Esophagus muscularis mucosa (tissue), 4 donors: ENCODE results near the gene QRFPR. TPM values are rescaled to one million over a fixed set of nuclear protein-coding genes. Genes with fewer than 3 reads are reported as not detected.

Experiments
- DNase-seq: peaks from one replicate; pipeline ENCODE4 v3.0.0-alpha.2; 2017; ENCODE audit errors: extremely low spot score
- H3K27ac ChIP-seq, 4 donors: fragments of 200-600 bp; sonication (generic); replicated peaks in 1 of 4; 1 replicate in 3 of 4; 2 replicates in 1 of 4; pipeline ENCODE4 v1.5.1; 2016 to 2019; ENCODE audit warnings: mild to moderate bottlenecking in 1 of 4
- H3K27me3 ChIP-seq, 4 donors: fragments of 200-600 bp; sonication (generic); one replicate each; pipeline versions ENCODE4 v1.5.1 to v1.6.0; 2016 to 2019
- H3K36me3 ChIP-seq, 4 donors: fragments of 200-600 bp; sonication (generic); one replicate each; pipeline ENCODE4 v1.5.1; 2016 to 2019
- H3K4me1 ChIP-seq, 4 donors: fragments of 200-600 bp; sonication (generic); one replicate each; pipeline ENCODE4 v1.5.1; 2016 to 2019
- H3K4me3 ChIP-seq, 4 donors: fragments of 200-600 bp; sonication (generic); 1 replicate in 2 of 4; 2 replicates in 2 of 4; pipeline ENCODE4 v1.5.1; 2016 to 2019; ENCODE audit warnings: mild to moderate bottlenecking in 4 of 4, moderate library complexity in 1 of 4
- H3K9me3 ChIP-seq, 4 donors: fragments of 200-600 bp; sonication (generic); 1 replicate in 3 of 4; 2 replicates in 1 of 4; pipeline ENCODE4 v1.5.1; 2016 to 2019
- CTCF ChIP-seq, 3 experiments: fragments of 200-600 bp in 2 of 3; fragments of 450-650 bp in 1 of 3; sonication (generic) in 2 of 3; IDR thresholded peaks; one replicate each; pipeline ENCODE4 v1.5.1; 2017 to 2019; ENCODE audit warnings: antibody characterized with exemption in 3 of 3, mild to moderate bottlenecking in 2 of 3, moderate library complexity in 1 of 3
- EP300 ChIP-seq: sonication (generic); formaldehyde crosslinking; IDR thresholded peaks from one replicate; pipeline ENCODE4 v1.6.1; 2017; ENCODE audit warnings: antibody characterized with exemption
- POLR2A ChIP-seq: fragments of 450-650 bp; IDR thresholded peaks from one replicate; pipeline ENCODE4 v1.6.1; 2017; ENCODE audit warnings: antibody characterized with exemption, moderate library complexity, mild to moderate bottlenecking, low read depth
- POLR2AphosphoS5 ChIP-seq, 2 donors: sonication (generic); formaldehyde crosslinking; IDR thresholded peaks; one replicate each; pipeline ENCODE4 v1.6.1; 2017; ENCODE audit warnings: antibody characterized with exemption in 2 of 2
- WGBS: methylation state at CpG from one replicate; pipeline ENCODE4 v1.1.5; 2018; 5-methylcytosine and 5-hydroxymethylcytosine counted together
- intact Hi-C: fragments of 100-400 bp; cut with DNase I; formaldehyde crosslinking; loops from one replicate; pipeline ENCODE4 v1.15.1; 2023
- total RNA-seq, 4 donors: library from RNA; depleted of rRNA; stranded (reverse); fragments of >200 nt; gene quantifications; one replicate each; pipeline versions ENCODE4 v1.1.0 to v1.2.1, GENCODE V29; 2016

Gene QRFPR
- total RNA-seq, 4 donors from 2014 or later, result 0.26 TPM; not detected in 3

- peaks cover 0 to 12% (median 5%) of the 10 kb centered on the region in 4 donors for H3K4me1 ChIP-seq
- no peaks in the 10 kb centered on the region for H3K9me3 ChIP-seq
- TF ChIP-seq EP300, result no peak
- no peak for TF ChIP-seq POLR2AphosphoS5 (IDR thresholded peaks at IDR 0.05)
- no peak for TF ChIP-seq POLR2A
- no peak for TF ChIP-seq CTCF (IDR thresholded peaks at IDR 0.05)
- H3K27ac ChIP-seq, result no peak overlapping the region
- intact Hi-C loops, result no loop called here
- 95% methylated on average over 4 of the region's 4 CpGs for WGBS
- H3K36me3 ChIP-seq, result no peaks in the 10 kb centered on the region
- no peaks in the 10 kb centered on the region for H3K27me3 ChIP-seq
- DNase-seq, result no peak
- H3K4me3 ChIP-seq, result no peak overlapping the region
These were observed 19.8 kb upstream of the QRFPR start for GRCh38 chr4:121400632-121401031.

- Histone ChIP-seq H3K9me3 (no peaks in the 10 kb centered on the region), H3K4me3 (no peak overlapping the region), H3K36me3 (no peaks in the 10 kb centered on the region), H3K27ac (no peak overlapping the region), H3K4me1 (peaks cover 0 to 12% (median 6%) of the 10 kb centered on the region in 4 donors), H3K27me3 (no peaks in the 10 kb centered on the region)
- whole genome bisulfite sequencing, result 71% methylated on average over 1 of the region's 1 CpG
- intact Hi-C loops, result no loop called here
- TF ChIP-seq POLR2A, result no peak
- no peak for TF ChIP-seq CTCF (IDR thresholded peaks at IDR 0.05)
- TF ChIP-seq EP300, result no peak
- TF ChIP-seq POLR2AphosphoS5 (IDR thresholded peaks at IDR 0.05), result no peak
- DNase-seq, result no peak
These were observed 17.3 kb upstream of the QRFPR start for GRCh38 chr4:121397941-121398601.

- WGBS, result 50% methylated on average over 3 of the region's 3 CpGs
- no peak for DNase-seq
- Histone ChIP-seq H3K36me3 (no peaks in the 10 kb centered on the region), H3K4me3 (no peak overlapping the region), H3K27me3 (no peaks in the 10 kb centered on the region), H3K27ac (no peak overlapping the region), H3K4me1 (peaks cover 0 to 12% (median 6%) of the 10 kb centered on the region in 4 donors), H3K9me3 (no peaks in the 10 kb centered on the region)
- intact Hi-C loops, result no loop called here
- TF ChIP-seq POLR2A (no peak), EP300 (no peak)
These were observed 16.6 kb upstream of the QRFPR start for GRCh38 chr4:121397434-121397833.

GRCh38 chr4:121392426-121393086, 11.7 kb upstream of the QRFPR start:
- WGBS, result 67% methylated on average over 5 of the region's 5 CpGs
- no peaks in the 10 kb centered on the region for H3K9me3 ChIP-seq
- H3K27ac ChIP-seq, result no peak overlapping the region
- TF ChIP-seq CTCF (IDR thresholded peaks at IDR 0.05), result no peak
- no peak for TF ChIP-seq POLR2A
- no peak for TF ChIP-seq EP300
- no peak for TF ChIP-seq POLR2AphosphoS5 (IDR thresholded peaks at IDR 0.05)
- no peak for DNase-seq
- H3K27me3 ChIP-seq, result no peaks in the 10 kb centered on the region
- H3K4me1 ChIP-seq, result peaks cover 0 to 7% (median under 1%) of the 10 kb centered on the region in 4 donors
- no peaks in the 10 kb centered on the region for H3K36me3 ChIP-seq
- intact Hi-C loops, result no loop called here
- no peak overlapping the region for H3K4me3 ChIP-seq

GRCh38 chr4:121390335-121390734, 9.5 kb upstream of the QRFPR start:
- H3K27me3 ChIP-seq, result no peaks in the 10 kb centered on the region
- no peak for DNase-seq
- no peaks in the 10 kb centered on the region for H3K36me3 ChIP-seq
- TF ChIP-seq EP300 (no peak), POLR2AphosphoS5 (IDR thresholded peaks at IDR 0.05) (no peak), CTCF (IDR thresholded peaks at IDR 0.05) (no peak), POLR2A (no peak)
- no peaks in the 10 kb centered on the region for H3K9me3 ChIP-seq
- H3K27ac ChIP-seq, result no peak overlapping the region
- WGBS, result 25% methylated on average over 2 of the region's 2 CpGs
- no peak overlapping the region for H3K4me3 ChIP-seq
- intact Hi-C loops, result no loop called here
- peaks cover 0 to 7% (median 0%) of the 10 kb centered on the region in 4 donors for H3K4me1 ChIP-seq
